Endothelial cell of umbilical vein (primary cell): ENCODE results near the gene ATXN1. TPM values are rescaled to one million over a fixed set of nuclear protein-coding genes. Genes with fewer than 3 reads are reported as not detected.

Experiments
- BruUV-seq: library from RNA; stranded (reverse); fragments of 400-500 nt; replicated peaks from 2 replicates; lab custom pipeline; 2021; lab: Mats Ljungman, UMichigan
- CTCF ChIA-PET: fragments of 300-600, 350-600 bp; sonication (Branson Sonifier 250); formaldehyde crosslinking; loops from one replicate; lab custom pipeline; 2021; ENCODE audit warnings: antibody characterized with exemption, inconsistent platforms; lab: Charles Lee
- POLR2A ChIA-PET: fragments of 300-600, 350-600 bp; sonication (Branson Sonifier 250); formaldehyde crosslinking; loops from one replicate; lab custom pipeline; 2021; ENCODE audit warnings: antibody characterized with exemption, inconsistent platforms; lab: Charles Lee
- DNase-seq: peaks from one replicate; pipeline ENCODE4 v3.0.0-alpha.2; 2011; ENCODE audit warnings: low read depth, low spot score
- FAIRE-seq: peaks from 2 replicates; lab custom pipeline; 2011; peaks lifted over from hg19 to GRCh38; lab: Jason Lieb, UNC
- H2AFZ ChIP-seq: 2 replicates; pipeline ENCODE4 v1.6.0; 2012; ENCODE audit warnings: low read depth, low read length, control low read depth, inconsistent platforms
- H3K27ac ChIP-seq: 2 replicates; pipeline ENCODE4 v1.5.1; 2011; ENCODE audit warnings: low read depth, mild to moderate bottlenecking, control low read depth, low read length, moderate library complexity; ENCODE audit not compliant: insufficient read depth
- H3K27me3 ChIP-seq, 2 experiments: 2 replicates each; pipeline versions ENCODE4 v1.6.0 to v1.6.1; 2011; ENCODE audit warnings: low read length in 2 of 2, mixed read lengths in 1 of 2; ENCODE audit not compliant: control insufficient read depth in 2 of 2, insufficient read depth in 2 of 2
- H3K36me3 ChIP-seq, 2 experiments: 2 replicates in 1 of 2; 3 replicates in 1 of 2; pipeline ENCODE4 v1.5.1; 2011; ENCODE audit warnings: low read length in 2 of 2, mild to moderate bottlenecking in 1 of 2, moderate library complexity in 1 of 2; ENCODE audit not compliant: control insufficient read depth in 2 of 2, insufficient read depth in 2 of 2; ENCODE audit errors: extremely low read depth in 1 of 2
- H3K4me1 ChIP-seq: 3 replicates; pipeline ENCODE4 v1.5.1; 2011; ENCODE audit warnings: mild to moderate bottlenecking, low read length; ENCODE audit not compliant: control insufficient read depth, insufficient read depth; ENCODE audit errors: extremely low read depth
- H3K4me2 ChIP-seq: 2 replicates; pipeline ENCODE4 v1.6.1; 2011; ENCODE audit warnings: low read length, control low read depth, mixed read lengths; ENCODE audit not compliant: insufficient read depth
- H3K4me3 ChIP-seq, 3 experiments: fragments of 200-600 bp in 1 of 3; sonication (generic), shearing (Covaris generic) in 1 of 3; replicated peaks in 1 of 3; 2 replicates each; pipeline ENCODE4 v1.5.1; 2011 to 2016; ENCODE audit warnings: control low read depth in 3 of 3, low read length in 3 of 3, mild to moderate bottlenecking in 2 of 3, inconsistent platforms in 1 of 3, low read depth in 1 of 3, moderate library complexity in 1 of 3; ENCODE audit not compliant: insufficient read depth in 1 of 3
- H3K79me2 ChIP-seq: 2 replicates; pipeline ENCODE4 v1.6.0; 2012; ENCODE audit warnings: low read length, inconsistent platforms; ENCODE audit not compliant: control insufficient read depth, insufficient read depth
- H3K9ac ChIP-seq: replicated peaks from 2 replicates; pipeline ENCODE3; 2011; ENCODE audit warnings: low read length, control low read depth; ENCODE audit not compliant: insufficient read depth; ENCODE audit errors: extremely low read depth
- H3K9me1 ChIP-seq: replicated peaks from 3 replicates; pipeline ENCODE4 v1.6.0; 2011; ENCODE audit warnings: mild to moderate bottlenecking, low read length; ENCODE audit not compliant: control insufficient read depth, insufficient read depth; ENCODE audit errors: extremely low read depth
- H3K9me3 ChIP-seq: replicated peaks from 2 replicates; pipeline ENCODE4 v1.5.1; 2012; ENCODE audit warnings: low read length, inconsistent platforms; ENCODE audit not compliant: control insufficient read depth, insufficient read depth
- H4K20me1 ChIP-seq: replicated peaks from 2 replicates; pipeline ENCODE3; 2011; ENCODE audit warnings: mild to moderate bottlenecking, low read length; ENCODE audit not compliant: control insufficient read depth, insufficient read depth; ENCODE audit errors: extremely low read depth
- EZH2 ChIP-seq: IDR thresholded peaks from 2 replicates; pipeline ENCODE4 v1.6.1; 2012; ENCODE audit warnings: borderline replicate concordance, low read depth, mild to moderate bottlenecking, moderate library complexity, low read length, inconsistent platforms; ENCODE audit not compliant: severe bottlenecking
- FOS ChIP-seq: IDR thresholded peaks from 2 replicates; pipeline ENCODE4 v1.6.1; 2011; ENCODE audit warnings: mild to moderate bottlenecking, low read length, moderate library complexity, borderline replicate concordance; ENCODE audit not compliant: insufficient read depth
- GATA2 ChIP-seq: IDR thresholded peaks from 2 replicates; pipeline ENCODE4 v1.7.0; 2011; ENCODE audit warnings: low read depth, mild to moderate bottlenecking, moderate library complexity, mixed read lengths, low read length; ENCODE audit not compliant: insufficient read length, insufficient read depth
- JUN ChIP-seq: IDR thresholded peaks from 2 replicates; pipeline ENCODE4 v1.6.1; 2011; ENCODE audit warnings: borderline replicate concordance, low read depth; ENCODE audit not compliant: insufficient read length, insufficient read depth
- MYC ChIP-seq: IDR thresholded peaks from one replicate; pipeline ENCODE4 v1.6.1; 2011; ENCODE audit warnings: mild to moderate bottlenecking, low read depth, low read length
- POLR2A ChIP-seq: IDR thresholded peaks from 2 replicates; pipeline ENCODE4 v1.6.1; 2012; ENCODE audit warnings: low read depth, mild to moderate bottlenecking, control low read depth, low read length
- POLR2AphosphoS5 ChIP-seq: IDR thresholded peaks from 2 replicates; pipeline ENCODE4 v1.6.1; 2012; ENCODE audit warnings: low read depth, mild to moderate bottlenecking, control low read depth, low read length, moderate library complexity; ENCODE audit not compliant: insufficient read depth
- dilution Hi-C: fragments of 300-500 bp; cut with MboI; formaldehyde crosslinking; loops from one replicate; pipeline ENCODE4 v1.15.0; 2019; ENCODE audit warnings: low sequenced_read_pairs; ENCODE audit not compliant: extremely low pct_ligation_motif_present
- intact Hi-C: fragments of 100-400 bp; cut with micrococcal nuclease; formaldehyde crosslinking; loops from one replicate; pipeline ENCODE4 v1.10.0; 2022
- polyA plus RNA-seq, 4 experiments: library from polyadenylated mRNA; depleted of rRNA in 3 of 4; stranded (reverse) in 3 of 4; unstranded in 1 of 4; fragments of >200 nt; gene quantifications; 2 replicates each; pipeline versions ENCODE4 v1.2.1 to v1.2.3, GENCODE V29; 2011 to 2012; ENCODE audit warnings: missing spikeins in 1 of 4
- total RNA-seq: library from RNA; stranded (reverse); gene quantifications from 2 replicates; pipeline ENCODE4 v1.2.3, GENCODE V29; 2021
- TF ChIP-seq, protein P1 (sequence below), 2 donors: IDR thresholded peaks; 1 replicate in 1 of 2; 2 replicates in 1 of 2; pipeline ENCODE4 v1.5.1; 2011; ENCODE audit warnings: low read length in 2 of 2, mild to moderate bottlenecking in 2 of 2, moderate library complexity in 2 of 2, control low read depth in 1 of 2, inconsistent platforms in 1 of 2, low read depth in 1 of 2; ENCODE audit not compliant: insufficient read depth in 1 of 2; ENCODE audit errors: extremely low read depth in 1 of 2
- TF ChIP-seq, protein P2 (sequence below): IDR thresholded peaks from 2 replicates; pipeline ENCODE4 v1.6.1; 2011; ENCODE audit not compliant: insufficient read depth, insufficient read length

The ATXN1 gene
- total and polyA plus RNA-seq, 2 donors (not counting 3 experiments of a cell fraction or from before 2014, with no cell fraction given): 16.4 to 33.0 TPM

DNA sequence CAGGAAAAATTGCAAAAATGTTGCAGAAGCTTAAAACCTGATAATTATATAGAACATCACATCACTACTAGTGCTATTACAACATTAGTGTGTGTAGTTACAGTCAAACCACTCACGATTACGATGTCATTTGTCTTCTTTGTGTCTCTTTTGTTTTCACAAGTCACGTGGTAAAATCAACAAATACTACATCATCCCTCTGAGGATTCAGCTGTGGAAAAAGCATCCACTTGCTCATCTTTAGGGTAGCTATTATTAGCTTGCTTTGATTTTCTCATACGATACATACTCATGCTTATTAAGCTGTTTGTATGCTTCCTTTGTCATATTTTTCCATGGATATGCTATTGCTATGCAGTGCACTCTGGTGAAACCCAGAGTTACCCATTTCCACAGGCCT lies 22.2 kb upstream of the ATXN1 start:
- DNase-seq: no peak
- Histone ChIP-seq H4K20me1 (no peaks in the 10 kb centered on the region), H3K4me1 (no peaks in the 10 kb centered on the region), H2AFZ (no peak overlapping the region), H3K36me3 (no peaks in the 10 kb centered on the region), H3K9me3 (no peaks in the 10 kb centered on the region), H3K27ac (no peak overlapping the region), H3K9ac (no peak overlapping the region), H3K4me3 (no peak overlapping the region), H3K79me2 (no peaks in the 10 kb centered on the region), H3K9me1 (no peaks in the 10 kb centered on the region), H3K4me2 (no peak overlapping the region), H3K27me3 (peaks cover 0 to 1% of the 10 kb centered on the region in 2 experiments)
- no peak for FAIRE-seq
- no TSS peak for BruUV-seq
- CTCF ChIA-PET: interaction anchor here (1.0 to 1.8 kb wide), 2 partner anchors 303 to 451 kb away, joined by 3 to 5 read pairs; no protein-coding TSS in a partner anchor
- TF ChIP-seq, protein P1, sequence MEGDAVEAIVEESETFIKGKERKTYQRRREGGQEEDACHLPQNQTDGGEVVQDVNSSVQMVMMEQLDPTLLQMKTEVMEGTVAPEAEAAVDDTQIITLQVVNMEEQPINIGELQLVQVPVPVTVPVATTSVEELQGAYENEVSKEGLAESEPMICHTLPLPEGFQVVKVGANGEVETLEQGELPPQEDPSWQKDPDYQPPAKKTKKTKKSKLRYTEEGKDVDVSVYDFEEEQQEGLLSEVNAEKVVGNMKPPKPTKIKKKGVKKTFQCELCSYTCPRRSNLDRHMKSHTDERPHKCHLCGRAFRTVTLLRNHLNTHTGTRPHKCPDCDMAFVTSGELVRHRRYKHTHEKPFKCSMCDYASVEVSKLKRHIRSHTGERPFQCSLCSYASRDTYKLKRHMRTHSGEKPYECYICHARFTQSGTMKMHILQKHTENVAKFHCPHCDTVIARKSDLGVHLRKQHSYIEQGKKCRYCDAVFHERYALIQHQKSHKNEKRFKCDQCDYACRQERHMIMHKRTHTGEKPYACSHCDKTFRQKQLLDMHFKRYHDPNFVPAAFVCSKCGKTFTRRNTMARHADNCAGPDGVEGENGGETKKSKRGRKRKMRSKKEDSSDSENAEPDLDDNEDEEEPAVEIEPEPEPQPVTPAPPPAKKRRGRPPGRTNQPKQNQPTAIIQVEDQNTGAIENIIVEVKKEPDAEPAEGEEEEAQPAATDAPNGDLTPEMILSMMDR (IDR thresholded peaks at IDR 0.05; ENCODE audit: extremely low read depth in 1 of 2, insufficient read depth in 1 of 2, low read depth in 1 of 2, low read length in 2 of 2): no peak
- TF ChIP-seq POLR2AphosphoS5 (no peak), GATA2 (no peak), JUN (no peak), FOS (no peak), MYC (no peak), EZH2 (no peak), POLR2A (no peak)
- TF ChIP-seq, protein P2, sequence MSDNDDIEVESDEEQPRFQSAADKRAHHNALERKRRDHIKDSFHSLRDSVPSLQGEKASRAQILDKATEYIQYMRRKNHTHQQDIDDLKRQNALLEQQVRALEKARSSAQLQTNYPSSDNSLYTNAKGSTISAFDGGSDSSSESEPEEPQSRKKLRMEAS: no peak
- POLR2A ChIA-PET: no interaction called here
- intact Hi-C loops: no loop called here
- dilution Hi-C loops: no loop called here
